Bronchial epithelial cell (primary cell): ENCODE measurements around the gene NSMCE1. TPM values are rescaled to one million over a fixed set of nuclear protein-coding genes. Genes with fewer than 3 reads are reported as not detected.

ENCODE experiments used
- DNase-seq: peaks from one replicate; pipeline ENCODE4 v3.0.0-alpha.2; 2010; ENCODE audit warnings: low read depth
- FAIRE-seq: peaks from 2 replicates; lab custom pipeline; 2011; peaks lifted over from hg19 to GRCh38; lab: Jason Lieb, UNC
- H3K27me3 ChIP-seq: 2 replicates; pipeline ENCODE4 v1.5.1; 2011; ENCODE audit warnings: low read length; ENCODE audit not compliant: control insufficient read depth, insufficient read depth
- H3K36me3 ChIP-seq: 2 replicates; pipeline ENCODE4 v1.5.1; 2011; ENCODE audit warnings: low read length; ENCODE audit not compliant: control insufficient read depth, insufficient read depth
- H3K4me3 ChIP-seq: 2 replicates; pipeline ENCODE4 v1.5.1; 2011; ENCODE audit warnings: mild to moderate bottlenecking, low read depth, low read length, control low read depth
- total RNA-seq: library from RNA; depleted of rRNA; stranded (reverse); fragments of >200 nt; gene quantifications from 2 replicates; pipeline ENCODE4 v1.2.1, GENCODE V29; 2014
- TF ChIP-seq, protein P1 (sequence below): IDR thresholded peaks from 2 replicates; pipeline ENCODE4 v1.5.1; 2011; ENCODE audit warnings: mild to moderate bottlenecking, moderate library complexity, low read length, control low read depth, inconsistent platforms; ENCODE audit not compliant: insufficient read depth, severe bottlenecking

Gene NSMCE1
- total RNA-seq, 1 donor from 2014 or later, result 111 TPM

DNA sequence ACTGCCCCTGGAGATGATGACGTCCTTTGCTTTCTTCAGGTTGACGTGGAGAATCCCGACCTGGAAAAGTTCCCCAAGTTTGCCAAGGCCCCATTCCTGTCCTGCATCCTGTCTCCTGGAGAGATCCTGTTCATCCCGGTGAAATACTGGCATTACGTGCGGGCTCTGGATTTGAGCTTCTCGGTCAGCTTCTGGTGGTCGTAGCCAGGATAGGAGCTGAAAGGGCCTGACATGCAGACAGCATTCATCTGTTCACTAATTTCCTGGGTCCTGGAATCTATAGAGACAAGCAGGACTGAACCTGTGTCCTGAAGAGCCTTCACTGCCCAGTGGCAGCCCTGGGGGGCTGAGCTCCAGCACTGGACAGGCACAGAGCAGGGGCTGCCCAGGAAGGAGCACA, 48.0 kb downstream of the NSMCE1 start:
- Histone ChIP-seq H3K4me3 (no peak overlapping the region), H3K27me3 (no peaks in the 10 kb centered on the region), H3K36me3 (peaks cover 4% of the 10 kb centered on the region)
- TF ChIP-seq, protein P1, sequence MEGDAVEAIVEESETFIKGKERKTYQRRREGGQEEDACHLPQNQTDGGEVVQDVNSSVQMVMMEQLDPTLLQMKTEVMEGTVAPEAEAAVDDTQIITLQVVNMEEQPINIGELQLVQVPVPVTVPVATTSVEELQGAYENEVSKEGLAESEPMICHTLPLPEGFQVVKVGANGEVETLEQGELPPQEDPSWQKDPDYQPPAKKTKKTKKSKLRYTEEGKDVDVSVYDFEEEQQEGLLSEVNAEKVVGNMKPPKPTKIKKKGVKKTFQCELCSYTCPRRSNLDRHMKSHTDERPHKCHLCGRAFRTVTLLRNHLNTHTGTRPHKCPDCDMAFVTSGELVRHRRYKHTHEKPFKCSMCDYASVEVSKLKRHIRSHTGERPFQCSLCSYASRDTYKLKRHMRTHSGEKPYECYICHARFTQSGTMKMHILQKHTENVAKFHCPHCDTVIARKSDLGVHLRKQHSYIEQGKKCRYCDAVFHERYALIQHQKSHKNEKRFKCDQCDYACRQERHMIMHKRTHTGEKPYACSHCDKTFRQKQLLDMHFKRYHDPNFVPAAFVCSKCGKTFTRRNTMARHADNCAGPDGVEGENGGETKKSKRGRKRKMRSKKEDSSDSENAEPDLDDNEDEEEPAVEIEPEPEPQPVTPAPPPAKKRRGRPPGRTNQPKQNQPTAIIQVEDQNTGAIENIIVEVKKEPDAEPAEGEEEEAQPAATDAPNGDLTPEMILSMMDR, result no peak
- FAIRE-seq (no peak), DNase-seq (no peak)

DNA sequence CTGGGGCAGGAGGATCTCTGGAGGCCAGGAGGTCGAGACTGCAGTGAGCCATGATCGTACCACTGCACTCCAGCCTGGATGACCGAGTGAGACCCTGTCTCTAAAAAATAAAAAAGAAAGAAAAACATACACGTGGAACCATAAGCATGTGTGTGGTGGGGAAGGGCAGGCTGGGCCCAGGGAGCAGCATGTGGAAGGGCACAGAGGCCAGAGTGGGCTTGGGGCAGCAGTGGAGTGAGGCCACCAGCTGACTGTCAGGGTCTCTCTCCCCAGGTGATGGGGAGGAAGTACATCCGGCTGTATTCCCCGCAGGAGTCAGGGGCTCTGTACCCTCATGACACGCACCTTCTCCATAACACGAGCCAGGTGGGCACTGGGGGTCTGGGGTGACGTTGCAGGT, 48.5 kb downstream of the NSMCE1 start:
- FAIRE-seq, result no peak
- Histone ChIP-seq H3K27me3 (no peaks in the 10 kb centered on the region), H3K36me3 (peaks cover 4% of the 10 kb centered on the region), H3K4me3 (no peak overlapping the region)
- TF ChIP-seq, protein P1, result no peak
- no peak for DNase-seq

DNA sequence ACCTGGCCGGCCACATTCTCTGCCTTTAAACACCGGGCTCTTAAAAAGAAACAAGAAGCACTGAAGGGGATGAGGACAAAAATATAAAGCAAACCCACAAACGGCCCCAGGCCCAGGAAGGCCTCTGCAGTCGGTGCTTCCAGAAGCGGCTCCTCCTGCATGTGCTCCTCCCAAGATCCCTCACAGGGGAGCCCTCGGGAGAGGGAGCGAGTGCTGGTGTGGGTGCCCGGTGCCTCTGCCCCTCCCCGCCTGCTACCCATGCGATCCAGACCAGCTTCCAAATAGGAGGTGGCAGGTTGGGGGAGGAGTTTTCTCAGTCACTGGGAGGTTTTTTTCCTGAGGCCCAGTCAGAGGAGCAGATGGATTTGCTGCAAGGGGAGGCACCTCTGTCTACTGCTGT, 49.4 kb downstream of the NSMCE1 start:
- Histone ChIP-seq H3K27me3 (no peaks in the 10 kb centered on the region), H3K4me3 (no peak overlapping the region), H3K36me3 (peaks cover 3% of the 10 kb centered on the region)
- no peak for FAIRE-seq
- DNase-seq, result no peak
- TF ChIP-seq, protein P1, result no peak

DNA sequence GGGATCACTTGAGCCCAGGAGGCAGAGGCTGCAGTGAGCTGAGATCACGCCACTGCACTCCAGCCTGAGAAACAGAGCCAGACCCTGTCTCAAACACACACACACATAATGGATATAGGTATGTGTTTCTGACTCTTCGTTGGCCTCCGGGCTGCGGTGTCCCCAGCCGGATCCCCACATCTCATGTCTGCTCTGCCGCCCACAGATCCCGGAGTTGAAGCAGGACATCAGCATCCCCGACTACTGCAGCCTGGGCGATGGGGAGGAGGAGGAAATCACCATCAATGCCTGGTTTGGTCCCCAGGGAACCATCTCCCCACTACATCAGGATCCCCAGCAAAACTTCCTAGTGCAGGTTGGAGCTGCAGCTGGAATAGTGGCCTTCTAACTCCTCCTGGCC, 49.8 kb downstream of the NSMCE1 start:
- Histone ChIP-seq H3K4me3 (no peak overlapping the region), H3K27me3 (no peaks in the 10 kb centered on the region), H3K36me3 (peaks cover 2% of the 10 kb centered on the region)
- DNase-seq, result no peak
- no peak for FAIRE-seq
- TF ChIP-seq, protein P1, result no peak

DNA sequence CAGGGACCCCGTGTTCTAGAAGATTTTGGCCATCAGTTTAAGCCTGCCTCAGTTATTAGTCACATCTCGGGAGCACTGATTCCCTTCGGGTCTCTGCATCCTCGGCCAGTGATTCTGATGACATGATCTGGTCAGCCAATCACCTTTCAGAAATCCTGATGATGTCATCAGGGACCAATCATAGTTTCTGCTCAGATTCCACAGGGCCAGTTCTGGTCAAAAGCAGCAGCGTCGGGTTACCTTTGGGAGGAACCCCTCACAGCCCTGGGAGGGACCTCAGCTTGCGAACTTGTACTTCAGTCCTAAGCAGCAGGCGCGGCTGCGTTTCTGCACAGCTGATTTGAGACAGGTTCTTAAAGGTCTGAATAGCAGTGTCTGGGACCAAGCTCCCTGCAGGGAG, 51.3 kb downstream of the NSMCE1 start:
- no peaks in the 10 kb centered on the region for H3K27me3 ChIP-seq
- no peak for FAIRE-seq

More for the DNA sequence above, 51.3 kb downstream of the NSMCE1 start:
- Histone ChIP-seq H3K4me3 (no peak overlapping the region), H3K36me3 (no peaks in the 10 kb centered on the region)
- DNase-seq, result no peak
- TF ChIP-seq, protein P1, result no peak
